Daoy (cell line): ENCODE measurements around the gene PPARA. TPM values are rescaled to one million over a fixed set of nuclear protein-coding genes. Genes with fewer than 3 reads are reported as not detected.

Experiments used
- DNase-seq: peaks from one replicate; pipeline ENCODE4 v3.0.0-alpha.2; 2015; ENCODE audit warnings: low read depth
- total RNA-seq: library from RNA; depleted of rRNA; stranded (reverse); fragments of >200 nt; shearing (Covaris generic); gene quantifications from 2 replicates; pipeline ENCODE4 v1.2.3, GENCODE V29; 2014; rRNA removed

The PPARA gene
- total RNA-seq: 1.3 and 1.7 TPM in 2 replicates

- DNase-seq: peak; percentile 85
These were observed at the start of gene PPARA for GRCh38 chr22:46150034-46150654. TSS of gene PPARA (plus strand) at chr22:46150526. CDS start at chr22:46198384, 47,858 bp downstream.

- DNase-seq: no peak
These were observed 48.2 kb upstream of the PPARA start for GRCh38 chr22:46102159-46102558.

GRCh38 chr22:46102752-46103151, 47.6 kb upstream of the PPARA start:
- no peak for DNase-seq

- no peak for DNase-seq
These were observed 47.1 kb upstream of the PPARA start for GRCh38 chr22:46103181-46103580.

GRCh38 chr22:46103664-46104063, 46.7 kb upstream of the PPARA start:
- no peak for DNase-seq

- DNase-seq: no peak
These were observed 46.0 kb upstream of the PPARA start for GRCh38 chr22:46104170-46104880.

- DNase-seq: no peak
These were observed 45.3 kb upstream of the PPARA start for GRCh38 chr22:46104881-46105493.

GRCh38 chr22:46105494-46106278, 44.6 kb upstream of the PPARA start:
- peak; percentile 56 for DNase-seq

GRCh38 chr22:46106279-46107022, 43.9 kb upstream of the PPARA start:
- DNase-seq: no peak

- DNase-seq: no peak
These were observed 43.1 kb upstream of the PPARA start for GRCh38 chr22:46107089-46107664.

GRCh38 chr22:46107753-46108563, 42.4 kb upstream of the PPARA start:
- DNase-seq: no peak

- DNase-seq: peak; percentile 57
These were observed 41.5 kb upstream of the PPARA start for GRCh38 chr22:46108564-46109473.

GRCh38 chr22:46109474-46110003, 40.8 kb upstream of the PPARA start:
- no peak for DNase-seq

- DNase-seq: peak; percentile 66
These were observed 40.1 kb upstream of the PPARA start for GRCh38 chr22:46110215-46110614.

- DNase-seq: no peak
These were observed 38.5 kb upstream of the PPARA start for GRCh38 chr22:46111645-46112306.

- no peak for DNase-seq
These were observed 37.9 kb upstream of the PPARA start for GRCh38 chr22:46112405-46112804.

GRCh38 chr22:46113110-46113909, 37.0 kb upstream of the PPARA start:
- no peak for DNase-seq
